GM03348 (cell line): Measurements from ENCODE around the gene C10orf53.
"Not testable (repeated sequence)": the region's sequence is repeated elsewhere in the genome, so short reads cannot be mapped to it uniquely, and the experiment has no call there.

Source experiments
- DNase-seq: peaks from one replicate; pipeline ENCODE4 v3.0.0; 2012; ENCODE audit warnings: low spot score

Gene C10orf53

GRCh38 chr10:49652421-49653272 lies 26.8 kb upstream of the C10orf53 start:
- DNase-seq = no peak

- no peak for DNase-seq
These were observed 26.1 kb upstream of the C10orf53 start for GRCh38 chr10:49653273-49653929.

GRCh38 chr10:49654036-49654693 lies 25.3 kb upstream of the C10orf53 start:
- no peak for DNase-seq

- DNase-seq = no peak
These were observed 24.4 kb upstream of the C10orf53 start for GRCh38 chr10:49655099-49655498.

- DNase-seq = no peak
These were observed 22.5 kb upstream of the C10orf53 start for GRCh38 chr10:49656845-49657493.

GRCh38 chr10:49657606-49658005 lies 21.8 kb upstream of the C10orf53 start:
- no peak for DNase-seq

- peak; percentile 2 for DNase-seq
These were observed 18.2 kb upstream of the C10orf53 start for GRCh38 chr10:49661140-49661856.

GRCh38 chr10:49662169-49662830 lies 17.2 kb upstream of the C10orf53 start:
- no peak for DNase-seq

GRCh38 chr10:49663596-49663995 lies 15.9 kb upstream of the C10orf53 start:
- peak; percentile 1 for DNase-seq

GRCh38 chr10:49664006-49664841 lies 15.2 kb upstream of the C10orf53 start:
- DNase-seq = peak; percentile 1

GRCh38 chr10:49664842-49665355 lies 14.6 kb upstream of the C10orf53 start:
- no peak for DNase-seq

- no peak for DNase-seq
These were observed 13.3 kb upstream of the C10orf53 start for GRCh38 chr10:49666054-49666615.

- DNase-seq = no peak
These were observed 12.8 kb upstream of the C10orf53 start for GRCh38 chr10:49666685-49667084.

GRCh38 chr10:49667991-49668390 lies 11.5 kb upstream of the C10orf53 start:
- DNase-seq = no peak

- DNase-seq = no peak
These were observed 10.8 kb upstream of the C10orf53 start for GRCh38 chr10:49668684-49669083.

GRCh38 chr10:49678827-49679479 lies 498 bp upstream of the C10orf53 start:
- no peak for DNase-seq

- not testable (repeated sequence) for DNase-seq
These were observed 3.0 kb downstream of the C10orf53 start for GRCh38 chr10:49682449-49682848.

GRCh38 chr10:49682879-49683278 lies 3.4 kb downstream of the C10orf53 start:
- no peak for DNase-seq

- no peak for DNase-seq
These were observed 7.2 kb downstream of the C10orf53 start for GRCh38 chr10:49686651-49687050.
